H9 (cell line): ENCODE measurements around the gene PTEN. TPM values are rescaled to one million over a fixed set of nuclear protein-coding genes. Genes with fewer than 3 reads are reported as not detected.
A peak's percentile ranks its signal among the peaks of the same experiment; 100 is the strongest.

ENCODE experiments used
- DNase-seq: peaks from one replicate; pipeline ENCODE4 v3.0.0-alpha.2; 2017
- H2AFZ ChIP-seq: one replicate; pipeline ENCODE4 v1.6.1; 2013; ENCODE audit warnings: mild to moderate bottlenecking, low read length, control low read depth, moderate library complexity
- H2AK5ac ChIP-seq: 2 replicates; pipeline ENCODE4 v1.6.1; 2013; ENCODE audit warnings: low read length, control low read depth, mixed read lengths; ENCODE audit not compliant: insufficient read length
- H2BK120ac ChIP-seq: one replicate; pipeline ENCODE4 v1.6.1; 2013; ENCODE audit warnings: low read depth, mild to moderate bottlenecking, low read length, control low read depth, inconsistent platforms; ENCODE audit not compliant: poor library complexity, severe bottlenecking
- H2BK12ac ChIP-seq: 2 replicates; pipeline ENCODE4 v1.6.1; 2013; ENCODE audit warnings: low read length, control low read depth, mixed read lengths, low read depth; ENCODE audit not compliant: insufficient read length
- H2BK15ac ChIP-seq: 2 replicates; pipeline ENCODE4 v1.6.1; 2013; ENCODE audit warnings: low read depth, low read length, control low read depth
- H2BK20ac ChIP-seq: one replicate; pipeline ENCODE4 v1.6.1; 2013; ENCODE audit warnings: low read depth, mild to moderate bottlenecking, low read length, control low read depth, inconsistent platforms; ENCODE audit not compliant: poor library complexity, severe bottlenecking
- H2BK5ac ChIP-seq: 2 replicates; pipeline ENCODE4 v1.6.1; 2013; ENCODE audit warnings: low read length, control low read depth, mixed read lengths; ENCODE audit not compliant: insufficient read length
- H3K14ac ChIP-seq: 2 replicates; pipeline ENCODE4 v1.6.1; 2013; ENCODE audit warnings: low read length, control low read depth; ENCODE audit not compliant: insufficient read depth
- H3K18ac ChIP-seq: 2 replicates; pipeline ENCODE4 v1.6.1; 2013; ENCODE audit warnings: low read depth, mild to moderate bottlenecking, mixed read lengths, low read length, control low read depth; ENCODE audit not compliant: insufficient read length
- H3K23ac ChIP-seq: 2 replicates; pipeline ENCODE4 v1.6.1; 2013; ENCODE audit warnings: low read length, control low read depth, mixed read lengths, low read depth; ENCODE audit not compliant: insufficient read length
- H3K23me2 ChIP-seq: 2 replicates; pipeline ENCODE4 v1.6.1; 2013; ENCODE audit warnings: low read depth, mild to moderate bottlenecking, mixed read lengths, low read length, control low read depth; ENCODE audit not compliant: insufficient read length, poor library complexity, severe bottlenecking
- H3K27ac ChIP-seq: 2 replicates; pipeline ENCODE4 v1.5.1; 2013; ENCODE audit warnings: low read length, control low read depth, mixed read lengths, low read depth; ENCODE audit not compliant: insufficient read length
- H3K27me3 ChIP-seq: 2 replicates; pipeline ENCODE4 v1.6.1; 2013; ENCODE audit warnings: low read length, control low read depth, inconsistent platforms; ENCODE audit not compliant: insufficient read depth
- H3K4ac ChIP-seq: 2 replicates; pipeline ENCODE4 v1.6.1; 2013; ENCODE audit warnings: low read depth, mild to moderate bottlenecking, control low read depth, inconsistent platforms, low read length, moderate library complexity
- H3K4me1 ChIP-seq: 2 replicates; pipeline ENCODE4 v1.6.1; 2013; ENCODE audit warnings: low read length, control low read depth, inconsistent platforms; ENCODE audit not compliant: insufficient read depth
- H3K4me2 ChIP-seq: 2 replicates; pipeline ENCODE4 v1.6.1; 2013; ENCODE audit warnings: low read length, control low read depth, mixed read lengths; ENCODE audit not compliant: insufficient read length, insufficient read depth
- H3K56ac ChIP-seq: 2 replicates; pipeline ENCODE4 v1.6.1; 2013; ENCODE audit warnings: low read depth, mild to moderate bottlenecking, mixed read lengths, low read length, control low read depth; ENCODE audit not compliant: insufficient read length
- H3K79me1 ChIP-seq: 2 replicates; pipeline ENCODE4 v1.6.1; 2013; ENCODE audit warnings: low read depth, mild to moderate bottlenecking, moderate library complexity, low read length, control low read depth, inconsistent platforms; ENCODE audit not compliant: insufficient read depth, poor library complexity, severe bottlenecking
- H3K79me2 ChIP-seq: 2 replicates; pipeline ENCODE4 v1.6.1; 2013; ENCODE audit warnings: low read length, control low read depth, inconsistent platforms; ENCODE audit not compliant: insufficient read depth
- H3K9ac ChIP-seq: 2 replicates; pipeline ENCODE4 v1.6.1; 2013; ENCODE audit warnings: low read length, control low read depth, mixed read lengths; ENCODE audit not compliant: insufficient read length; ENCODE audit errors: extremely low read depth
- H3K9me3 ChIP-seq: one replicate; pipeline ENCODE4 v1.6.1; 2013; ENCODE audit warnings: low read depth, low read length, inconsistent platforms; ENCODE audit not compliant: control insufficient read depth
- H3T11ph ChIP-seq: one replicate; pipeline ENCODE4 v1.6.1; 2013; ENCODE audit warnings: mild to moderate bottlenecking, low read length, control low read depth, inconsistent platforms
- H4K20me1 ChIP-seq: one replicate; pipeline ENCODE4 v1.6.1; 2013; ENCODE audit not compliant: control insufficient read depth, insufficient read length, insufficient read depth
- H4K5ac ChIP-seq: 2 replicates; pipeline ENCODE4 v1.6.1; 2013; ENCODE audit warnings: low read depth, mild to moderate bottlenecking, mixed read lengths, low read length, control low read depth; ENCODE audit not compliant: insufficient read length
- H4K8ac ChIP-seq: replicated peaks from 2 replicates; pipeline ENCODE4 v1.6.1; 2013; ENCODE audit warnings: low read length, control low read depth, mixed read lengths, low read depth; ENCODE audit not compliant: insufficient read length
- H4K91ac ChIP-seq: 2 replicates; pipeline ENCODE4 v1.6.1; 2013; ENCODE audit warnings: low read depth, mild to moderate bottlenecking, moderate library complexity, mixed read lengths, low read length, control low read depth; ENCODE audit not compliant: insufficient read length
- H3K27ac Mint-ChIP-seq, 3 experiments: 2 replicates in 2 of 3; 3 replicates in 1 of 3; pipeline ENCODE4 v1.8.0; 2020 to 2021; ENCODE audit warnings: mixed read lengths in 3 of 3, mild to moderate bottlenecking in 1 of 3, moderate library complexity in 1 of 3
- H3K27me3 Mint-ChIP-seq: 2 replicates; pipeline ENCODE4 v1.8.0; 2021; ENCODE audit warnings: low read depth, mild to moderate bottlenecking, moderate library complexity, mixed read lengths
- H3K36me3 Mint-ChIP-seq, 3 experiments: 2 replicates in 2 of 3; 3 replicates in 1 of 3; pipeline ENCODE4 v1.8.0; 2020 to 2021; ENCODE audit warnings: low read depth in 3 of 3, mixed read lengths in 3 of 3; ENCODE audit not compliant: insufficient read depth in 1 of 3
- H3K4me1 Mint-ChIP-seq, 2 experiments: 2 replicates each; pipeline ENCODE4 v1.8.0; 2020; ENCODE audit warnings: mixed read lengths in 2 of 2
- H3K4me3 Mint-ChIP-seq, 2 experiments: 2 replicates in 1 of 2; 3 replicates in 1 of 2; pipeline ENCODE4 v1.8.0; 2020 to 2021; ENCODE audit warnings: mild to moderate bottlenecking in 2 of 2, mixed read lengths in 2 of 2, moderate library complexity in 1 of 2
- H3K9me3 Mint-ChIP-seq, 2 experiments: 2 replicates in 1 of 2; 3 replicates in 1 of 2; pipeline ENCODE4 v1.8.0; 2020; ENCODE audit warnings: mild to moderate bottlenecking in 2 of 2, mixed read lengths in 2 of 2, moderate library complexity in 1 of 2
- WGBS: extraction: QIAGEN DNeasy Blood & Tissue Kit; methylation state at CpG from one replicate; pipeline ENCODE4 v1.1.7; 2013; ENCODE audit warnings: missing lambda C conversion rate, low lambda C conversion rate, mixed read lengths; ENCODE audit not compliant: insufficient read length; ENCODE audit errors: extremely low coverage; 5-methylcytosine and 5-hydroxymethylcytosine counted together
- total RNA-seq: library from RNA; stranded (reverse); gene quantifications from 2 replicates; pipeline ENCODE4 v1.2.1, GENCODE V29; 2021
- TF ChIP-seq, protein P1 (sequence below): fragments of 200-600 bp; sonication (generic); conservative IDR thresholded peaks from 3 replicates; pipeline ENCODE4 v1.8.0; 2021; ENCODE audit warnings: antibody characterized with exemption, mild to moderate bottlenecking

The PTEN gene
- total RNA-seq, 1 experiment from 2014 or later, result 52.8 TPM

GRCh38 chr10:87860816-87861403 is 2.5 kb upstream of the PTEN start:
- H3K4ac ChIP-seq, result no peak overlapping the region
- peak overlapping the region; percentile 85 for H3K4me2 ChIP-seq
- no peak overlapping the region for H3K27ac Mint-ChIP-seq
- no peak for DNase-seq
- no peak overlapping the region for H4K91ac ChIP-seq
- no peak overlapping the region for H2BK5ac ChIP-seq
- H3K27ac ChIP-seq, result no peak overlapping the region
- WGBS, result no CpG with 5 or more reads among the region's 4 CpGs
- H3T11ph ChIP-seq, result no peak overlapping the region
- no peak overlapping the region for H4K5ac ChIP-seq
- peaks cover 14% of the 10 kb centered on the region; the same call in 1 of the 2 replicates for H3K79me2 ChIP-seq
- H2BK20ac ChIP-seq, result no peak overlapping the region
- H2AK5ac ChIP-seq, result no peak overlapping the region
- H2BK15ac ChIP-seq, result no peak overlapping the region
- H3K23me2 ChIP-seq, result peaks cover 17% of the 10 kb centered on the region
- H3K4me1 Mint-ChIP-seq, result peaks cover 20% of the 10 kb centered on the region in 2 experiments
- no peak overlapping the region for H3K9ac ChIP-seq
- no peak overlapping the region for H2BK12ac ChIP-seq
- no peak overlapping the region for H3K56ac ChIP-seq
- no peak overlapping the region for H2BK120ac ChIP-seq
- TF ChIP-seq, protein P1, sequence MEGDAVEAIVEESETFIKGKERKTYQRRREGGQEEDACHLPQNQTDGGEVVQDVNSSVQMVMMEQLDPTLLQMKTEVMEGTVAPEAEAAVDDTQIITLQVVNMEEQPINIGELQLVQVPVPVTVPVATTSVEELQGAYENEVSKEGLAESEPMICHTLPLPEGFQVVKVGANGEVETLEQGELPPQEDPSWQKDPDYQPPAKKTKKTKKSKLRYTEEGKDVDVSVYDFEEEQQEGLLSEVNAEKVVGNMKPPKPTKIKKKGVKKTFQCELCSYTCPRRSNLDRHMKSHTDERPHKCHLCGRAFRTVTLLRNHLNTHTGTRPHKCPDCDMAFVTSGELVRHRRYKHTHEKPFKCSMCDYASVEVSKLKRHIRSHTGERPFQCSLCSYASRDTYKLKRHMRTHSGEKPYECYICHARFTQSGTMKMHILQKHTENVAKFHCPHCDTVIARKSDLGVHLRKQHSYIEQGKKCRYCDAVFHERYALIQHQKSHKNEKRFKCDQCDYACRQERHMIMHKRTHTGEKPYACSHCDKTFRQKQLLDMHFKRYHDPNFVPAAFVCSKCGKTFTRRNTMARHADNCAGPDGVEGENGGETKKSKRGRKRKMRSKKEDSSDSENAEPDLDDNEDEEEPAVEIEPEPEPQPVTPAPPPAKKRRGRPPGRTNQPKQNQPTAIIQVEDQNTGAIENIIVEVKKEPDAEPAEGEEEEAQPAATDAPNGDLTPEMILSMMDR, result no peak
- H3K23ac ChIP-seq, result no peak overlapping the region
- H3K9me3 ChIP-seq, result no peaks in the 10 kb centered on the region
- H3K27me3 ChIP-seq, result no peaks in the 10 kb centered on the region
- peak overlapping the region; percentile 97 to 99 for H3K4me3 Mint-ChIP-seq
- H3K4me1 ChIP-seq, result no peaks in the 10 kb centered on the region
- no peak overlapping the region for H3K14ac ChIP-seq
- H3K9me3 Mint-ChIP-seq, result no peaks in the 10 kb centered on the region; a peak in 1 of 5 replicates
- H3K18ac ChIP-seq, result no peak overlapping the region
- no peaks in the 10 kb centered on the region for H3K79me1 ChIP-seq
- no peaks in the 10 kb centered on the region for H4K20me1 ChIP-seq
- no peak overlapping the region for H2AFZ ChIP-seq
- H3K36me3 Mint-ChIP-seq, result peaks cover 0 to 5% (median 0%) of the 10 kb centered on the region in 3 experiments; a peak in 3 of 7 replicates
- peaks cover 8% of the 10 kb centered on the region; the same call in 1 of the 2 replicates for H3K27me3 Mint-ChIP-seq
- H4K8ac ChIP-seq, result no peak overlapping the region
